NCI-H187 (cell line): Measurements from ENCODE around the gene SH3GLB1.
A peak's percentile ranks its signal among the peaks of the same experiment; 100 is the strongest.

ENCODE experiments used
- DNase-seq, 2 experiments: peaks; one replicate each; lab custom pipeline; 2025; lab: John Stamatoyannopoulos, UW

Gene SH3GLB1

DNA sequence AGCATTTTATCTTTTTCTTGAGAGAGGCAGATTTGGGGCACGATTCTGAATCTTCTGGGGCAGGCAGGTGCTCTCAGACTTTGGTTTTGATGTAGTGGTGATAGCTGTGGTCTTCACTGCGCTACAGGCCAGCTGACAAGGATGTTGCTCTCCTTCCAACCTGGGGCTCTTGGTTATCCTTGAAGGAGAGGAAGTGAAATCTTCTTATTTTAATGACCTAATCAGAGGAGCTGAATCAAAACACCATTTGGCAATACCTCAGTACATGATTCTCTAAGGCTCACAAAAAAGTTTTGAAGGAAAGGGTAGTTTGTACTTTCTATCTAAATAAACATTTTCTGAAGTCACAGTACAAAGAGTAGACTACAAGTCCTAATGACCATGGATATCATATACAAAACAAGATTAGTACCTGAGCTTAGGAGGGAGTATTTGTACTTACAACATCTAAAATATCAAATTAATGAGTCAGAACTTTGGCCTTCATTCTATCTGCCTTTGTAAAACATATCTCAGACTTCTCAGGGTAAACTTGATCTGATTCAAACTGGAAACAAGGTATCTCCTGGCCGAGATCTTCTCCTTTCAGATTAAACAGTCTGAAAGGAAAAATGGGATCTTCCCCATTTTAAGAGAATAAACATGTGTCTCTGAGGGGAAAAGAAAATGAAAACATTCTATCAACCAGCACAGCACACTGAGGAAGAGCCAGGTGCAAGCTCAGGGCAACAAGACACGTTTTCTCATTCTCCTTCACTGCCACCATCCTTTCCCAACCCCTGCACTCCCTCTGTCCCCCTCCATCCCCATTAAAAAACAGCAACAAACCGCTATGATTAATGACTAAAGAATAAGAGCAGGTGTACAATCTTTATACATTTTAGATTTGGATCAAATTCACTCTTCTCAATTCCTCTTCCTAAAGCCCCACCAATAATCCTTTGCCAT lies 69.2 kb downstream of the SH3GLB1 start:
- no peak for DNase-seq

DNA sequence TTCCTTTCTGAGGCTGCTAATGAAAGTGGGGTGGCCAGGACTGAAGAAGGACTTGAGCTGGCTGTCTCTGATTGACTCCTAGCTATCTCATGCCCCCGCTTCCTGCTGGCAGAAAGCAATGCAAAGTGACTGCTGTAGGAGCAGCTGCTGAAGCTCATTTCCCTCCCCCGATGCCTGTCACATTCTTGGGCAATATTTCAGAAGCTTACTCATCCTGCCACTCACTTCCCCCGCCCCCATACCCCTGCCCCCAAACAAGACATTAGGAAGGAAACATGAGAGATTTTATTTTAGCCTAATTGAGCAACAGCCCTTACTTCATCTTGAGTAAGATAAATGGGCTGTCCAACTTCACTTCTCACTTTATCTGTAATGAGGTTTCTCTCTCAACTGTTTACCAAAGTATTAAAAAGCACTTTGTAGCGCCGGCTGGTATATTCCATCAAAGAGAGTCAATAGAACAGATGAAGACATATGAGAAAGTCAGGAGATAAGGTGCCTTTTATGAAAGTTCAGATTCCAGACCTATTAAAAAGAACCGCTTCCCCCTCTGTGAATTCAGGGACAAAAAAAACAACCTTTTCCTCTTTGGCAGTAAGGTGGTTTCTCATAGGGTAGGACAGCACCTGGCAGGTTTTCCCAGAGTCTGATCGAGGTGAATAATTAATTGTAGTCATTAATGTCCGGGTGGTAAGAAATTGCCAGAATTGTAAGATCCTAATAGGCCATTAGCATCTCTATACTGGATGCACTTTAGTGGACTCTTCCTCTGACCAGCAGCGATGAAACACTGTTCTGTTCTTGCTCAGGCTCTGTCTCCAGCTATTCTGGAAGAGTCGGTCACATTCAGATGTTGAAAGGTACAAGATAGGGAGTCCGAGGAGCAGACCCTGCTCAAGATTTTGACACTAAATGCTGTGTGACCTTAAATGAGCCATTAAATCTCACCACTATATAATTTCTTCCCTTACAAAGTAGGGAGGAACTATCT lies 70.2 kb downstream of the SH3GLB1 start:
- peak; percentile 87 to 89 for DNase-seq

DNA sequence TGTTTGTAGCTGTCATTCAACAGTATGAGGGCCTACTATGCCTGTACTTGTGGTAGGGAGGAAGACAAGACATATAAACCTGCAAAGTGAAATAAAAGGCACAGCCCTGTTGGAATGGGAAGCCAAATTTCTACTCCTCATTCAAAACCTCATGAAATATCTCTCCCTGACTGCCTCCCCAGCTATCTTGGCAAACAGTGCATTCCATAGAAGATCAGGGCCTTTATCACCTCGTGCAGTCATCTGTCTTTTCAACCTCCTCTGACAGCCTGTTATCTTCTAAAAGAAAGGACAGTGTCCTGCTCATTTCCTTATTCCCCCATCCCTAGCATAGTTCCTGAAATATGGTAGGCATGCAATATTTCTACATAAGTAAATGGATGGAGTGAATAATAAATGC lies 71.0 kb downstream of the SH3GLB1 start:
- no peak for DNase-seq

DNA sequence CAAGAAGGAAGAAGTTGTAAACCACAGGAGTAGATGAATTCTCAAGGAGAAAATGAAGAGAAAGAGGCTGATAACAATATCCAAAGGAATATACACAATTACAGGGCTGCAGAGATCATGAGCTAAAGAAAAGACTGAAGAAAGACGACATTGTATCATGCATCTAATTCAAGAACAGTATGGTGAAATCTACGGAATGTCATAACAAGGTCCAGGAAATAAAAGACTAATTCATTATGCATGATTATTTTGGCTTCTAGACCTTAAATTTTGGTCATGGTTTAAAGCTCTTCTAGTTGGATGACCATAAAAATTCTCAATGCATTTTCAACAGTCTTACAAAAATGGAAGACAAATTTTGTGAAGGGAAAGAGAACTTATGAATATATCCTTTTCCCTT lies 71.7 kb downstream of the SH3GLB1 start:
- no peak for DNase-seq

DNA sequence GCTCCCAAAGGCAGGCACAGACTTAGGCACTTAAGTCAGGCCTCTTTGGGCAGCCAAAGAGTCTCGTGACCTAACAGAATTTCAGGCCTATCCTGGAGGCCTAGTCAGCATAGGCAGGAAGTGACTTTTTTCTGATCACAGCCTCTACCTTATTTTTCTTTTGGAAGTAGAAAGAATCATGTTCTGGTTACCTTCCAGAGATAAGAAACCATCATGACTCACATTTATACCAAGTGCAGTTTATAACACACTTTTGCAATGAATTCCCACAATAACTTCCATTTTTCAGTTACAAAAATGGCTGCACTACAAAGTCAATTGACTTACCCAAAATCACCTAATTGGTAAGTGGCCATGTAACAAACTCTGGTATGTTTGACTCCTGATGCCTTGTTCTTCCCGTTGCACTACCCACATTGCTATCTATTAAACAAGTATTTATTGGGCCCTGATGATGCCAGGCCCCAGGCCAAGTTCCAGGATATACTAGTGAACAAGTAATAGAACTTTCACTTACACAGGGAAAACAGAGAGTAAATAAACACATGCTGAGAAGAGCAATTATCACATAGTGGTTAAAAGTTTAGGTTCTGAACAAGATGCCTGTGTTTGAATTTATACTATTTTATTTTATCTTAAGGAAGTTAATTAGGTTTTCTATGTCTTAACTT lies 74.3 kb downstream of the SH3GLB1 start:
- no peak for DNase-seq

DNA sequence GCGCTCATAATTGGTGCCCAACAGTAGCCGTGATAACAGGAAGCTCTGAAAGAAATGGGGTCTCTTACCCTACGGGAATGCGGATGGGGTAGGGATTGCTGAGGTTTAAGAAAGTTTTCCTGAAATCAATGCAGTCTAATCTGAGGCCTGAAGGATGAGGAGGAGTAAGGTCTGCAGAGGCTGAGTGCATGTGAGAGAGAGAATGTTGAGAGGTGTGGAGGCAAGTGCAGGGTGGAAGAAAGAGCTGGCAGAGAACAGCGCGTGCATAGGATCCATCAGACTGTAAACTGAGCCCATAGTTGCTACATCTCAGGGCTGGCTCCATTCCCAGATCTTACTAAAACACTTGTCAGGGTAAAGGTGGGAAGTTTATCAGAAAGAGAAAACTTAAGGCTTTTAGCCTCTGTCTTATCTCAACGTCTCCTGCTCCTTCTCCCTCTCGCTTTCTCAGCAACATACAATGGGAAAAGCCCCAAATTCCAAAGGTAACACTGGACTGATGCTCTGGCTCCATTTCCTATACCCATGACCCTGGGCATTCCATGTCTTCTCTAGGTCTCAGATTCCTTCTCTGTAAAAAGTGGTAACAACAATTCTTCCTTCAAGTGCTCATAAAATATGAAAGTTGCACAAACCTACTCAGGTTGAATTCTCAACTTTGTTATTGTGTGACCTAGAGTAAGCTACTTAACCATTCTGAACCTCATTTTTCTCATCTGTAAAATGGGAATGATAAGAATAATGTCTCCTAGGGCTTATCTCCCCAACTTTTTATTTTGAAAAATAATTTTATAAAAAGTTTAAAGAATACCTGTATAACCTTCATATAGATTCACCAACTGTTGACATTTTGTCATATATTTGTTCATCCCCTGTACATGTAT lies 75.2 kb downstream of the SH3GLB1 start:
- no peak for DNase-seq

DNA sequence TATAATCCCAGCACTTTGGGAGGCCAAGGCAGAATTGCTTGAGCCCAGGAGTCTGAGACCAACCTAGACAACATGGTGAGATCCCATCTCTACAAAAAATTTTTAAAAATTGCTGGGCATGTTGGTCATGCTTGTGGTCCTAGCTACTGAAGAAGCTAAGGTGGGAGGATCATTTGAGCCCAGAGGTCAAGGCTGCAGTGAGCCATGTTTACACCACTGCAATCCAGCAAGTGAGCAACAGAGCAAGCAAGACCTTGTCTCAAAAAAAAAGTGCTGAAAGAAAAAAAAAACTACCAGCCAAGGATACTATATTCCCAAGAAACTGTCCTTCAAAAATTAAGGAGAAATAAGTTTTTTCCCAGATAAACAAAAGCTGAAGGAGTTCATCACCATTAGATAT lies 78.1 kb downstream of the SH3GLB1 start:
- DNase-seq, result no peak

DNA sequence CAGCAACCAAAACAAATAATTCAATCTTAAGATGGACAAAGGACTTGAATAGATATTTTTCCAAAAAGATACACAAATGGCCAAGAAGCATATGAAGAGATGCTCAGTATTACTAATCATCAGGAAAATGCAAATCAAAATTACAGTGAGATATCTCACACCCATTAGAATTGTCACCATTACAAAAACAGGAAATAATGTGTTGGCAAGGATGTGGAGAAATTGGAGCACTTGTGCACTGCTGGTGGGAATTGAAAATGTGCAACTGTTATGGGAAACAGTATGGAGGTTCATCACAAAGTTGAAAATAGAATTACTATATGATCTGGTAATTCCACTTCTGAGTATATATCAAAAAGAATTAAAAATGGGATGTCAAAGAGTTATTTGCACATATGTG lies 83.2 kb downstream of the SH3GLB1 start:
- no peak for DNase-seq

DNA sequence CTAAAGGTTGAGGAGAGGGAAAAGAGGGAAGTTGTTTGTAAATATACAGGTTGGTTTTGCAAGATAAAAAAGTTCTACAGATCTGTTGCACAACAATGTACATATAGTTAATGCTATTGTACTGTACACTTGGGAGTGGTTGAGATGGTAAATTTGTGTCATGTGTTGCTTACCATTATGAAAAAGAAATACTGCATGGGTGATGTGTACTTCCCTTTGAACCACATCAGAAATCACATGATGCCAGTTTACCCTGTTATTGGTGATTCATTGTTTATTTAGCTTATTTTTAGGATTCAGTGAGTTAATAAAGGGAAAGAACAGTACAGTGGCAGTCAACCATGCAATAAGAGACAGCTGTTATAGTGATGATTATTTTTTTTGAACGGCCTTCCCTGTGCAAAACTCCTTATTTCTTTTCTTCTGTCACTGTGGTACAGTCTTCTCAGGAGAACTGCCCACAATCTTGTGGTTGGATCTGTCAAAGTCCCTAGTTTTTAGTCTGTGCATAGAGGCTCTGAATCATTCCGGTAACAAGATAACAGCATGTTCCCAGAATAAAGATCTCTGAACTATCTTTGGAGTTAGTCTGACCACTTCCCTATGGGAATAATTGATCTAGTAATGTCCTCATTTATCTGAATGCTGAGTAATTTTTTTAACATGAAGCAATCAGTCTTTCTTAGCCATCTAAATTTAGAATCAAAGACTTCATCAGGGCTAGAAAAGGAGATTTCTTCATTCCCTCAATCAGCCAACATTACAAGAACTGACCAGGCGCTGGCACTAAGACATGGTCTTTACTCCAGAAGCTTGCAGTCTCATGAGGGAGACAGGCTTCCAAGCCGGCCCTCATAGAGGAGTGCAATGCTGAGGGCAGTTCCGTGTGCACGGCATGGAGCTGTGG lies 84.2 kb downstream of the SH3GLB1 start:
- DNase-seq, result no peak

DNA sequence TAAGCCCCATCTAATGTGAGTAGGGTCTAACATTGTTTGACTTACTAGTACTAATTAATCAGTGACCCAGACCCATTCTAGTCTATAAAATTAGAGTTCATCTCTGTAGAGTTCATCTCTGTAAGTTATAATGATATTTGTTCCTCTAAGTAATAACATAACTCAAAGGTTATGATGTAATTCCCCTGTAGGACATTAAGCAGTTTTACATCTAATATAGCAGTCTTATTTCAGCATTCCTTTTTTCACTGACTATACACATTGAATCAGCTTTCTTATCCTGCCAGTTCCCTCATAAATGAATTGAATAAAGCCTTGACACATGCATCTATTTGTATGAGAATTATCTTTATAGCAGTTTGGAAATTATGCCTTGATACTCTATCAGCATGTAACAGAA lies 90.9 kb downstream of the SH3GLB1 start:
- no peak for DNase-seq
